Measurements from ENCODE around the gene TSR3. TPM values are rescaled to one million over a fixed set of nuclear protein-coding genes. Genes with fewer than 3 reads are reported as not detected.

TSR3 gene
- total RNA-seq, 2 experiments from 2014 or later: 37.6 to 58.7 TPM

DNA sequence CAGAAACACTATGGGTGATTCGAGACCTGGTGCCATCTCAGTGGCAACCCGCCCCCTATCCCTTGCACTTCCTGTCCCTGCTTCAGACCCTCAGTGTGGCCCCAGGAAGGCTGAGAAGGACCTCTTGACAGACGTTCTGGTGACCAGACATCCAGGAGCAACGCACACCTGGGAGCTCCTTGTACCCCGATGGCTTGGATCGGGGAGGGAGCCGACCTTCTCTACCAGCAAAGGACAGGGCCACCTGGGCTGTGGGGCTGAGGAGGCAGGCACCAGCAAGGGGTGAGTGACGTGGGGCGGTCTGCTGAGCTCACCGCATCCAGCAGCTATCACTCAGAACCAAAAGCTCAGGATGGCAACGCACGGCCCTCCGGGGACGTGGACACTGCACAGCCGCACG lies 35.7 kb upstream of the TSR3 start:
- H3K27me3 Mint-ChIP-seq: no peaks in the 10 kb centered on the region
- ChIA-PET CTCF (no interaction called here), POLR2A (no interaction called here)
- H3K4me3 Mint-ChIP-seq: no peak overlapping the region
- intact Hi-C loops (cut with DNase I, micrococcal nuclease): no loop called here
- H3K4me1 Mint-ChIP-seq: no peaks in the 10 kb centered on the region
- H3K36me3 Mint-ChIP-seq (ENCODE audit: low read depth): peaks cover 9% of the 10 kb centered on the region
- no peak for DNase-seq
- no peaks in the 10 kb centered on the region for H3K9me3 Mint-ChIP-seq (ENCODE audit: low read depth)
- no peak for ATAC-seq
- no peak overlapping the region for H3K27ac Mint-ChIP-seq

DNA sequence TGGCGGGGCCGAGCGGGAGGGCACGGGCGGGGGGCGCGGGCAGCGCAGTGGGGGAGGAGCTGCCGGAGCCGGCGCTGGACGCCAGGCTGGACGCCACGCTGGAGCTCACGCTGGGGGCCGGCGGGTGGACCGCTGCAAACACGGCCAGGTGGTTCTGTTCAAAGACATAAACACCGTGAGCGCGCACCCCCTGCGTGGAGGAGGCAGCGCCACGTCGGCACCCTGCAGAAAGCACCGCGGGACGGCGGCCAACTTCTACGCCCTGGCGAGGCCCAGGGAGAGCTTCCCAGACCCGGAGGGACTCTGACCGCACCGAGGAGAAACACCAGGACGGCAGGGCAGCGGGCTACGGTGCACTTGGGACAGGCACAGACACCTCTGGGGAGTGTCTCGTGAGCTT lies 33.6 kb upstream of the TSR3 start:
- no peak for ATAC-seq
- ChIA-PET CTCF (no interaction called here), POLR2A (no interaction called here)
- Mint-ChIP-seq H3K9me3 (ENCODE audit: low read depth) (no peaks in the 10 kb centered on the region), H3K4me1 (peaks cover 1% of the 10 kb centered on the region), H3K27ac (no peak overlapping the region), H3K36me3 (ENCODE audit: low read depth) (peaks cover 10% of the 10 kb centered on the region), H3K4me3 (no peak overlapping the region), H3K27me3 (no peaks in the 10 kb centered on the region)
- no peak for DNase-seq
- intact Hi-C loops (cut with DNase I, micrococcal nuclease): no loop called here

DNA sequence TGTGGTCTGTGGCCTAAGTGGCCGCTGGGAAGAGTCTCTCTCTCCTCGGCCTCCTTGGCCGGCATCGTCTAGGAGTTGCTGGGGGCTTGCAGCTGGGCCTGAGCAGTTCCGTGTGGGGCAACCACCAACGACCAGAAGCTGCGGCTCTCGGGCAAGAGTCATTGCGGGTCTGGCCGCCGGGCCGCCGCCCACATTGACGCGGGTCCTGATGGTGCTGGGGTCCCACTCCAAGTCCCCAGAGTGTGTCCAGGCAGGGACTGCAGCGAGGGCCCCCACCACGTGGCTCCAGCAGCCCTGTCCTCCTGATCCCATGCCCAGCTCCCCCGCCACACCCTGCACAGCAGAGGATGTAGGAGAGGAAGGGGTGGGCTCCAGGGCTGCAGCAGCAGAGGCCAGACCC lies 31.9 kb upstream of the TSR3 start:
- DNase-seq (no peak), ATAC-seq (no peak)
- H3K27ac Mint-ChIP-seq: no peak overlapping the region
- ChIA-PET POLR2A (no interaction called here), CTCF (no interaction called here)
- H3K27me3 Mint-ChIP-seq: no peaks in the 10 kb centered on the region
- H3K36me3 Mint-ChIP-seq (ENCODE audit: low read depth): peaks cover 11% of the 10 kb centered on the region
- peaks cover 9% of the 10 kb centered on the region for H3K4me1 Mint-ChIP-seq
- intact Hi-C loops (cut with DNase I, micrococcal nuclease): no loop called here
- H3K4me3 Mint-ChIP-seq: no peak overlapping the region
- no peaks in the 10 kb centered on the region for H3K9me3 Mint-ChIP-seq (ENCODE audit: low read depth)

DNA sequence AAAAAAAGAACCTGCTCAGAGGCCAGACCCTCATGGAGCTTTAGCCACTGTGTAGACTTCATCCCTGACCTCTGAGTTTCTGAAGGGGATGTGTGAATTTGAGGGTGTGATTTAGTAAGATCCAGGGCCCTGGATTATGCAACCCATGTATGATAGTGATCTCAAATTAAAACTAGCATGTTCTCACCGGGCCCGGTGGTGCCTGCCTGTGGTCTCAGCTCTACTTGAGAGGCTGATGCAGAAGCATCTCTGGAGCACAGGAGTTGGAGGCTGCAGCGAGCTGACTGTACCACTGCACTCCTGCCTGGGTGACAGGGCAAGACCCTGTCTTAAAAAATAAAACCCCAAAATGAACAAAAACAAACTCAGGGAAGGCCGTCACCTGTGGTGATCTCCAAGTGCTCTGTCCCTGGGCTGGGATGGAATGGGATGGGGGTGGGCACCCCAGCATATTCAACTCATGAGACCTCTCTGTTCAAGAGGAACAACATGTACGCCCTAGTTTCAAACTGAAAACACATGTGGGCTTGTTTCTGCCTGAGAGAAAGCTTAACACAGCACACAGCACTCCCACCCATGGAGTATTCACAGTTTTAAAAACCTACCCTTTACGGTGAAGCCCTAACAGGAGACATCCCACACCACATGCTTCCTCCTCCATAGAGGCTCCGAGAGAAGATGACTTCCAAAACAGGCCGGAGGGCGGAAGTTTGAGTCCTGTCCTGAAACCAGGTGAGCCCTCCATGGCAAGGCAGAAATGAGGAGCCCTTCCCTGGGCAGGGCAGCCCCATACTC lies 30.1 kb upstream of the TSR3 start:
- Mint-ChIP-seq H3K27me3 (no peaks in the 10 kb centered on the region), H3K36me3 (ENCODE audit: low read depth) (peaks cover 11% of the 10 kb centered on the region), H3K9me3 (ENCODE audit: low read depth) (no peaks in the 10 kb centered on the region), H3K4me3 (no peak overlapping the region), H3K4me1 (peaks cover 17% of the 10 kb centered on the region), H3K27ac (no peak overlapping the region)
- ChIA-PET POLR2A (no interaction called here), CTCF (no interaction called here)
- ATAC-seq (no peak), DNase-seq (no peak)
- intact Hi-C loops (cut with DNase I, micrococcal nuclease): no loop called here

DNA sequence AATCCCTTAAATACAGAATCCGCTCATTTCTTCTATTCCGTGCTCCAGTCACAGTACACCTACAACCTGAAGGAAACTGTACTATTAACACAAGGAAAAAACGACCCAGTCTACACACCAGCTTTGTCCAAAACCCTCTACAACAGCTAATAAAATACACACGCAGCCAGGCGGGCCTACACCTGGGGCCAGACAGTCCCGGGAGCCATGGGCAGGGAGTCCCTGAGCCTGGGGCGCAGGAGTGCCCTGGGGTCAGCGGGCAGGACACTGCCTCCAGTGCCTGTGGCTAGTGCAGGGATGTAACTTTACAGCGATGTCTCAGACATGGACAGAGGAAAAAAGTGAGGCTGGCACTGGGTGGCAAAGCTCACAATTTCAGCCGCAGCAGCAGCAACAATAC lies 28.5 kb upstream of the TSR3 start:
- H3K27me3 Mint-ChIP-seq: no peaks in the 10 kb centered on the region
- no peak overlapping the region for H3K27ac Mint-ChIP-seq
- DNase-seq (no peak), ATAC-seq (no peak)
- POLR2A ChIA-PET: no interaction called here
- H3K4me1 Mint-ChIP-seq: peaks cover 17% of the 10 kb centered on the region
- intact Hi-C loops (cut with DNase I, micrococcal nuclease): no loop called here
- peaks cover 11% of the 10 kb centered on the region for H3K36me3 Mint-ChIP-seq (ENCODE audit: low read depth)
- H3K9me3 Mint-ChIP-seq (ENCODE audit: low read depth): no peaks in the 10 kb centered on the region
- CTCF ChIA-PET: interaction anchor here (0.8 to 3.2 kb wide), 3 partner anchors 17 to 40 kb away, joined by 3 to 22 read pairs (median 4); partner anchors contain the start of gene UQCC4
- peak overlapping the region; percentile 66 for H3K4me3 Mint-ChIP-seq

DNA sequence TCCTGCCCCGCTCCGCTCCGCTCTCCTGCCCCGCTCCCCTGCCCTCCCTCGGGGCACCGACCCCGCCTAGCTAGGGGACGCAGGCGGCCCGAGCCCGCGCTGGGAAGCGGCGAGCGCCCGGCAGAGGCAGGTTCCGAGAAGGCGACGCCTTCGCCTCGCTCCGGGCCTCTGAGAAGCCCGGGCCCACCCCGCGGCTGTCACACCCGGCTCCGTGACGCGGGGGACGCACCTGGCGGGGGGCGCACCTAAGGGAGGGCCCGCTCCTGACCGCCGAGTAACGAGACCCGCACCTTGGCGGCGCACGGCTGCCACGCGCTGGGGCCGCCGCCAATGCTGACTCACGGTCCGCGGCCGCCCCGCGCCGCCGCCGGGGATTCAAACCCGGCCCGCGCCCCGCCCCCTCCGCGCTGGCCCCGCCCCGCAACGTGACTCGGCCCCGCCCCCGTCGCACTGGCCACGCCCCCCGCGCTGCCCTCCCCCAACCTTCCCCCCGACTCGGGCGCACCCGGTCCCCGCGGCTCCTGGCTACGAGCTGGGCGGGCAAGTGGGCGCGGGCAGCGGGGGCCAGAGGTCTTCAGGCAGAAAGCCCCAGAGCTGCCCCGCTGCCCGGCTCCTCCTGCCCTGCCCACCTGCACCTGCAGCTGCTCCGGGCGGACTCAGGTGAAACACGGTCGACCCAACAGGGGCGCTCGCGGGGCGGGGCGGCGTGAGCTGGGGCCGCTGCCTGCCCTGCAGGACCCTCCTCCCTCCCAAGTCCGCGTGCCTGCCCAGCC lies 27.8 kb upstream of the TSR3 start:
- H3K4me1 Mint-ChIP-seq: peaks cover 17% of the 10 kb centered on the region
- ChIA-PET POLR2A (interaction anchor here (1.3 kb wide), 1 partner anchor 28 kb away, joined by 5 read pairs; no protein-coding TSS in a partner anchor), CTCF (interaction anchor here (0.8 to 3.2 kb wide), 3 partner anchors 16 to 41 kb away, joined by 3 to 22 read pairs (median 4); partner anchors contain the start of gene UQCC4)
- peak overlapping the region; percentile 87 for H3K4me3 Mint-ChIP-seq
- peak; percentile 83 for ATAC-seq
- no peaks in the 10 kb centered on the region for H3K27me3 Mint-ChIP-seq
- peak; percentile 88 for DNase-seq
- peaks cover 6% of the 10 kb centered on the region for H3K36me3 Mint-ChIP-seq (ENCODE audit: low read depth)
- no peaks in the 10 kb centered on the region for H3K9me3 Mint-ChIP-seq (ENCODE audit: low read depth)
- intact Hi-C loops (cut with DNase I, micrococcal nuclease): loop anchor here (1.0 to 5.0 kb wide), 13 partner anchors 28 to 408 kb away; partner anchors contain the start of genes UNKL (in 2 of the 2), CLCN7 (in 1 of the 2), CRAMP1 (in 1 of the 2) and GNPTG (in 1 of the 2)
- H3K27ac Mint-ChIP-seq: no peak overlapping the region

DNA sequence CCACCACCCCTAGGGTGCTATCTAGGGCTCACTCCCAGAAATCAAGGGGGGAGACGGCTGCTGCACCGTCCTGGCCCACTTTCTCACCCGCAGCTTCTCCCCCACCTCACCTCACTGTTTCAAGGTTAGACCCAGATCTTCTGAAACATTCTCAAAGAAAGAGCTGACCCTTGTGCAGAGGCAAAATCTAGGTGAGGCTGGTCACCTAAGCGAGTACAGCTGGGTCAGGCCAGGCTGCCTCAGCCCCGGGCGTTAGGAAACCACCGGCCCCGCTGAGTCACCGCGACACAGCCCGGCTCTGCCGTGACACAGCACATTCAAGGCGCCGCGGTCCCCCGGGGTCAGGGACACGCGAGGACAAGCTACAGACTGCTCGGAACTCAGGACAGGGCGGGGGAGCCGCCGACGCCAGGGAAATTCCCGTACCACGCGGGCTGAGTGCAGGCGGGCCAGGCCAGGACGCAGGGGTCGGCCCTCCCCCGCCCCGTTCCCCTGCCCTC lies 27.2 kb upstream of the TSR3 start:
- H3K27ac Mint-ChIP-seq: peak overlapping the region; percentile 91

DNA sequence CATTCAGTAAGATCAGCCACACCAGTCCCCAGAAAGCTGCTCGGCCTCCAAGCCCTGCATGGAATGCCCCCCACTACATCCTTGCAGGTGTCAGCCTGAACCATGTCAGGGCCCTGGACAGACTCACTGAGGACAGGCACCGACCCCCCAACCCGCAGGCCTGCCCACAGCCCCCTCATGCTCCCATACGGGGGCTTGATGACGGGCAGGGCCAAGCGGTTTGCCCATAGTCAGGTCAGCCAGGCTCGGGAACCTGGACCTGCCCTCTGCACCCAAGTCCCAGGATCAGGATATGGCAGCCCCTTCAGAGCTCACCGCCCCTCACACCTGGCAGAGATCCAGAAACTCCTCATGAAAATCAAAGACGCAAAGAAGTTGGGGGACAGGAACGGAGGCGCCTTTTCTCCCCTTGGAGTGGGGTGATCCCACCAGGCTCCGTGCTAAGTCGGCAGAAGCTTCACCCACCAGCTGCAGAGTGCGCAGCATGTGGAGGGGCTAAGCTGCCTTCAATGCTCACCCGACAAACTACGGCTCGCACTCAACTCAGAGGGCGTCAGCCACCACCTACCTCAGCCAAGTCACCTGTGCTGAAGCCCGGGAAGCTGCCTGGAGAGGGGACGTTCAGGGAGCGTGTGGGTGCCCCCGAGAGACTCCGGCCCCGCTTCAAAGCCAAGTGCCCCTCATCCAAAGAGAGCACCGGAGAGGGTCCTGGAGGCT lies 26.6 kb upstream of the TSR3 start:
- CTCF ChIA-PET: interaction anchor here (0.5 to 3.2 kb wide), 5 partner anchors 12 to 232 kb away, joined by 3 to 22 read pairs (median 4); no protein-coding TSS in a partner anchor
- peak overlapping the region; percentile 91 for H3K27ac Mint-ChIP-seq
- ATAC-seq (no peak), DNase-seq (no peak)
- intact Hi-C loops (cut with DNase I, micrococcal nuclease): loop anchor here in 1 of 2 experiments (5.0 kb wide), 1 partner anchor 34 kb away; the partner anchor contains the start of gene UNKL
- POLR2A ChIA-PET: interaction anchor here (0.6 to 1.3 kb wide), 2 partner anchors 29 to 652 kb away, joined by 4 to 5 read pairs; no protein-coding TSS in a partner anchor
- H3K36me3 Mint-ChIP-seq (ENCODE audit: low read depth): peaks cover 6% of the 10 kb centered on the region
- H3K4me1 Mint-ChIP-seq: peaks cover 17% of the 10 kb centered on the region
- H3K4me3 Mint-ChIP-seq: peak overlapping the region; percentile 87
- H3K9me3 Mint-ChIP-seq (ENCODE audit: low read depth): no peaks in the 10 kb centered on the region
- no peaks in the 10 kb centered on the region for H3K27me3 Mint-ChIP-seq

More for the DNA sequence above, 27.2 kb upstream of the TSR3 start:
- no peaks in the 10 kb centered on the region for H3K9me3 Mint-ChIP-seq (ENCODE audit: low read depth)
- peaks cover 17% of the 10 kb centered on the region for H3K4me1 Mint-ChIP-seq
- no peaks in the 10 kb centered on the region for H3K27me3 Mint-ChIP-seq
- peak overlapping the region; percentile 87 for H3K4me3 Mint-ChIP-seq
- peak; percentile 74 for ATAC-seq
- intact Hi-C loops (cut with DNase I, micrococcal nuclease): loop anchor here (1.0 to 5.0 kb wide), 13 partner anchors 28 to 408 kb away; partner anchors contain the start of genes UNKL (in 2 of the 2), CLCN7 (in 1 of the 2), CRAMP1 (in 1 of the 2) and GNPTG (in 1 of the 2)
- DNase-seq: peak; percentile 87
- CTCF ChIA-PET: interaction anchor here (0.5 to 3.2 kb wide), 4 partner anchors 13 to 232 kb away, joined by 3 to 22 read pairs (median 6); no protein-coding TSS in a partner anchor
- POLR2A ChIA-PET: interaction anchor here (0.6 to 1.3 kb wide), 2 partner anchors 29 to 653 kb away, joined by 4 to 5 read pairs; no protein-coding TSS in a partner anchor
- peaks cover 6% of the 10 kb centered on the region for H3K36me3 Mint-ChIP-seq (ENCODE audit: low read depth)

DNA sequence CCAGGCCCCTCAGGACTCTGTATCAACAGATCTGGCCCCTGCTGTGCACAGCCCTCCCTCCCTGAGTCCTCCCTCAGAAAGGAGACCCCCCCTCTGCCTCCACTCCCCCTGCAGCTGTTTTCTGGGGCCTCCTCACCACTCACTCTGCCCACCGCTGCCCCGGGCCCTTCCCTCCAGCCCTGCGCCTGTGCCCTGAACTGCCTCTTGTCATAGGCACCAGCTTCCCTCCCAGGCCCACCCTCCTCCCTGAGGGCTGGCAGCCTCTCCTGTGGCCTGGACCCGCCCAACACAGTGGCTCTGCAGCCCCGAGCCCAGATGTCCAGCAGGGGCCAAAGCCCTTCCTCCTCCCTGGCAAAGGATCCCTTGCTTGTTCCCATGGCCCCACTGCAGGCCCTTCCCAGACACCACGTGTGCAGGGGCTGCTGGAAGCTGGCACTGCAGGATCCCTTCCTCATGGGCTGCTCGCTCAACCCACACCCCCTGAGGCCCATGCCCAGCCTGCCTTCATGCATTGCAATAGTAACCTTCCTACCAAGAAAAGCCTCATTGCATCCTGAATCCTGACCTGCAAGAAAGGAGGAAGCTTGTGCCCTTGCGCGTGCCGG lies 25.8 kb upstream of the TSR3 start:
- ChIA-PET CTCF (interaction anchor here (2.2 to 3.2 kb wide), 2 partner anchors 12 to 14 kb away, joined by 7 to 22 read pairs; no protein-coding TSS in a partner anchor), POLR2A (no interaction called here)
- DNase-seq: no peak
- Mint-ChIP-seq H3K4me3 (peak overlapping the region; percentile 87), H3K27me3 (no peaks in the 10 kb centered on the region), H3K27ac (no peak overlapping the region), H3K4me1 (peaks cover 17% of the 10 kb centered on the region), H3K9me3 (ENCODE audit: low read depth) (no peaks in the 10 kb centered on the region), H3K36me3 (ENCODE audit: low read depth) (peaks cover 6% of the 10 kb centered on the region)
- intact Hi-C loops (cut with DNase I, micrococcal nuclease): loop anchor here in 1 of 2 experiments (5.0 kb wide), 1 partner anchor 35 kb away; the partner anchor contains the start of gene UNKL
- ATAC-seq: no peak

DNA sequence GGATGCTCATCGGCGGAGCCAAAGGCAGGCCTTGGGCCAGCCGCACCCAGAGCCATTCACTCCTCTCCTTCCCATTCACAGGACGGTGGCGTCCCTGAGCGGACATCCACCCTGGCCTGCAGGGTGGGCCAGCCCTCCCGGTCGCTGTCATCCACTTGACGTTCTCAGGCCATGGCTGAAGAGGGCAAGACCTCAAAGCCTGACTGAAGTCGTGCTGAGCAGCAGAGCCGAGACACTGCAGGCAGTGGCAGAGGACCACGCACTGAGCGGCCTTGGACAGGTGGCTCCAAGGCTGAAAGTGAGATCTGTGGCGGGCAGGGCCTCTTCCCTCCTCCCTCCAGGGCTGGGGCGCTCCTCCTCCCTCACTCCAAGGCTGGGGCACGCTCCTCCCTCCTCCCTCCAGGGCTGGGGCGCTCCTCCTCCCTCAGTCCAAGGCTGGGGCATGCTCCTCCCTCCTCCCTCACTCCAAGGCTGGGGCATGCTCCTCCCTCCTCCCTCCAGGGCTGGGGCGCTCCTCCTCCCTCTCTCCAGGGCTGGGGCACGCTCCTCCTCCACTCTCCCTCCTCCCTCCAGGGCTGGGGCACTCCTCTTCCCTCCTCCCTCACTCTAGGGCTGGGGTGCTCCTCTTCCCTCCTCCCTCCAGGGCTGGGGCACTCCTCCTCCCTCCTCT lies 24.2 kb upstream of the TSR3 start:
- peaks cover 6% of the 10 kb centered on the region for H3K36me3 Mint-ChIP-seq (ENCODE audit: low read depth)
- H3K27me3 Mint-ChIP-seq: no peaks in the 10 kb centered on the region
- H3K4me3 Mint-ChIP-seq: no peak overlapping the region
- no peak for DNase-seq
- no peak overlapping the region for H3K27ac Mint-ChIP-seq
- ATAC-seq: no peak
- H3K4me1 Mint-ChIP-seq: peaks cover 17% of the 10 kb centered on the region
- ChIA-PET POLR2A (no interaction called here), CTCF (no interaction called here)
- intact Hi-C loops (cut with DNase I, micrococcal nuclease): loop anchor here in 1 of 2 experiments (5.0 kb wide), 1 partner anchor 36 kb away; the partner anchor contains the start of gene UNKL
- H3K9me3 Mint-ChIP-seq (ENCODE audit: low read depth): no peaks in the 10 kb centered on the region
